Ectodermal cell (in vitro differentiated cells): Measurements from ENCODE around the gene KCNQ1.

Source experiments
- H3K27ac ChIP-seq: 2 replicates; pipeline ENCODE4 v1.7.0; 2013; ENCODE audit warnings: mild to moderate bottlenecking, low read depth, low read length; ENCODE audit not compliant: insufficient read depth, poor library complexity, severe bottlenecking
- H3K27me3 ChIP-seq: 2 replicates; pipeline ENCODE4 v1.7.0; 2013; ENCODE audit warnings: mild to moderate bottlenecking, low read length; ENCODE audit not compliant: insufficient read depth, control insufficient read depth, poor library complexity, severe bottlenecking
- H3K36me3 ChIP-seq: one replicate; pipeline ENCODE4 v1.7.0; 2013; ENCODE audit warnings: low read length; ENCODE audit not compliant: control insufficient read depth, insufficient read depth
- H3K4me1 ChIP-seq: one replicate; pipeline ENCODE4 v1.7.0; 2013; ENCODE audit warnings: low read length; ENCODE audit not compliant: control insufficient read depth, insufficient read depth
- H3K4me3 ChIP-seq: 2 replicates; pipeline ENCODE4 v1.7.0; 2013; ENCODE audit warnings: low read depth, low read length, control low read depth; ENCODE audit not compliant: insufficient read depth
- H3K9me3 ChIP-seq: 2 replicates; pipeline ENCODE4 v1.7.0; 2013; ENCODE audit warnings: mild to moderate bottlenecking, low read length, moderate library complexity; ENCODE audit not compliant: control insufficient read depth
- WGBS, 2 experiments: methylation state at CpG; one replicate each; pipeline ENCODE4 v1.1.7; 2013; ENCODE audit warnings: missing lambda C conversion rate in 2 of 2; 5-methylcytosine and 5-hydroxymethylcytosine counted together

KCNQ1 gene

GRCh38 chr11:2721210-2721916, 276.6 kb downstream of the KCNQ1 start:
- 19 to 20% methylated on average over 27 of the region's 27 CpGs for WGBS, 2 experiments

GRCh38 chr11:2722955-2723354, 278.1 kb downstream of the KCNQ1 start:
- no peaks in the 10 kb centered on the region for H3K36me3 ChIP-seq
- H3K27ac ChIP-seq, result no peak overlapping the region
- no peak overlapping the region for H3K4me3 ChIP-seq
- no peaks in the 10 kb centered on the region for H3K9me3 ChIP-seq
- H3K4me1 ChIP-seq, result peaks cover 45% of the 10 kb centered on the region
- peaks cover 81% of the 10 kb centered on the region for H3K27me3 ChIP-seq
- WGBS, 2 experiments, result 89 to 90% methylated on average over 15 of the region's 15 CpGs

More at GRCh38 chr11:2721210-2721916, 276.6 kb downstream of the KCNQ1 start:
- Histone ChIP-seq H3K4me1 (peaks cover 45% of the 10 kb centered on the region), H3K27ac (peak overlapping the region; percentile 44), H3K36me3 (no peaks in the 10 kb centered on the region), H3K4me3 (no peak overlapping the region), H3K9me3 (no peaks in the 10 kb centered on the region), H3K27me3 (peaks cover 89% of the 10 kb centered on the region)

GRCh38 chr11:2724104-2724503, 279.3 kb downstream of the KCNQ1 start:
- Histone ChIP-seq H3K36me3 (no peaks in the 10 kb centered on the region), H3K27ac (no peak overlapping the region), H3K9me3 (no peaks in the 10 kb centered on the region), H3K4me1 (peaks cover 36% of the 10 kb centered on the region), H3K4me3 (no peak overlapping the region), H3K27me3 (peaks cover 75% of the 10 kb centered on the region)
- WGBS, 2 experiments, result 89 to 90% methylated on average over 16 of the region's 16 CpGs

GRCh38 chr11:2724653-2725367, 280.0 kb downstream of the KCNQ1 start:
- no peak overlapping the region for H3K27ac ChIP-seq
- H3K36me3 ChIP-seq, result no peaks in the 10 kb centered on the region
- no peaks in the 10 kb centered on the region for H3K9me3 ChIP-seq
- H3K4me1 ChIP-seq, result peaks cover 30% of the 10 kb centered on the region
- no peak overlapping the region for H3K4me3 ChIP-seq
- H3K27me3 ChIP-seq, result peaks cover 72% of the 10 kb centered on the region
- 90 to 92% methylated on average over 20 of the region's 20 CpGs for WGBS, 2 experiments

- Histone ChIP-seq H3K4me3 (no peak overlapping the region), H3K27me3 (peaks cover 72% of the 10 kb centered on the region), H3K9me3 (no peaks in the 10 kb centered on the region), H3K27ac (no peak overlapping the region), H3K36me3 (no peaks in the 10 kb centered on the region), H3K4me1 (peaks cover 30% of the 10 kb centered on the region)
- 89 to 91% methylated on average over 27 of the region's 27 CpGs for WGBS, 2 experiments
Observed at GRCh38 chr11:2725368-2726300, 280.8 kb downstream of the KCNQ1 start.

- H3K27me3 ChIP-seq, result peaks cover 66% of the 10 kb centered on the region
- H3K9me3 ChIP-seq, result no peaks in the 10 kb centered on the region
- H3K4me1 ChIP-seq, result peaks cover 19% of the 10 kb centered on the region
- no peaks in the 10 kb centered on the region for H3K36me3 ChIP-seq
- no peak overlapping the region for H3K27ac ChIP-seq
- H3K4me3 ChIP-seq, result no peak overlapping the region
- 88 to 93% methylated on average over 4 of the region's 4 CpGs for WGBS, 2 experiments
Observed at GRCh38 chr11:2726964-2727363, 282.2 kb downstream of the KCNQ1 start.

- Histone ChIP-seq H3K9me3 (no peaks in the 10 kb centered on the region), H3K4me3 (no peak overlapping the region), H3K4me1 (peaks cover 15% of the 10 kb centered on the region), H3K36me3 (no peaks in the 10 kb centered on the region), H3K27ac (no peak overlapping the region), H3K27me3 (peaks cover 54% of the 10 kb centered on the region)
- 89 to 90% methylated on average over 17 of the region's 17 CpGs for WGBS, 2 experiments
Observed at GRCh38 chr11:2728128-2728662, 283.4 kb downstream of the KCNQ1 start.

- peaks cover 18% of the 10 kb centered on the region for H3K4me1 ChIP-seq
- WGBS, 2 experiments, result 89 to 90% methylated on average over 18 of the region's 18 CpGs
- no peaks in the 10 kb centered on the region for H3K9me3 ChIP-seq
- no peak overlapping the region for H3K27ac ChIP-seq
- H3K4me3 ChIP-seq, result no peak overlapping the region
- H3K27me3 ChIP-seq, result peaks cover 47% of the 10 kb centered on the region
- H3K36me3 ChIP-seq, result no peaks in the 10 kb centered on the region
Observed at GRCh38 chr11:2728663-2729332, 284.0 kb downstream of the KCNQ1 start.

- no peak overlapping the region for H3K4me3 ChIP-seq
- H3K9me3 ChIP-seq, result no peaks in the 10 kb centered on the region
- H3K36me3 ChIP-seq, result no peaks in the 10 kb centered on the region
- peaks cover 24% of the 10 kb centered on the region for H3K4me1 ChIP-seq
- H3K27ac ChIP-seq, result no peak overlapping the region
- 94 to 96% methylated on average over 9 of the region's 9 CpGs for WGBS, 2 experiments
- H3K27me3 ChIP-seq, result peaks cover 37% of the 10 kb centered on the region
Observed at GRCh38 chr11:2729841-2730240, 285.0 kb downstream of the KCNQ1 start.
